SK-N-SH treated with all-trans-retinoic acid at 6 μM for 48 hours (cell line): ENCODE results near the gene PSMA2.

Experiments used
- GLIS3 ChIP-seq: fragments of 250-450 bp; sonication (Bioruptor Pico); IDR thresholded peaks from 2 replicates; pipeline ENCODE4 v1.5.0; 2020; ENCODE audit warnings: mild to moderate bottlenecking, moderate library complexity
- PATZ1 ChIP-seq: fragments of 250-450 bp; sonication (Bioruptor Pico); IDR thresholded peaks from 2 replicates; pipeline ENCODE4 v1.8.0; 2020; ENCODE audit warnings: mild to moderate bottlenecking, moderate library complexity, borderline replicate concordance
- RARB ChIP-seq: fragments of 250-450 bp; sonication (Bioruptor Pico); IDR thresholded peaks from 2 replicates; pipeline ENCODE4 v1.8.0; 2021; ENCODE audit warnings: mild to moderate bottlenecking, moderate library complexity
- ZFP3 ChIP-seq: fragments of 250-450 bp; sonication (Bioruptor Pico); IDR thresholded peaks from 2 replicates; pipeline ENCODE4 v1.5.0; 2020; ENCODE audit warnings: mild to moderate bottlenecking, moderate library complexity
- ZFP30 ChIP-seq: fragments of 450-650 bp; formaldehyde crosslinking; IDR thresholded peaks from 2 replicates; pipeline ENCODE4 v1.5.0; 2022; ENCODE audit warnings: mild to moderate bottlenecking, moderate library complexity
- ZNF70 ChIP-seq: fragments of 450-650 bp; formaldehyde crosslinking; IDR thresholded peaks from 2 replicates; pipeline ENCODE4 v1.5.0; 2020; ENCODE audit warnings: mild to moderate bottlenecking, moderate library complexity

GRCh38 chr7:42945821-42946626 is 14.1 kb upstream of the PSMA2 start:
- TF ChIP-seq RARB (CRISPR knock-in tag) (no peak), GLIS3 (CRISPR knock-in tag) (no peak), ZFP3 (CRISPR knock-in tag) (no peak), PATZ1 (CRISPR knock-in tag) (no peak), ZFP30 (CRISPR knock-in tag) (no peak), ZNF70 (CRISPR knock-in tag) (no peak)
